SK-N-SH treated with all-trans-retinoic acid at 6 μM for 48 hours (cell line): ENCODE measurements around the gene B4GALNT3.

Experiments
- GLIS3 ChIP-seq: fragments of 250-450 bp; sonication (Bioruptor Pico); IDR thresholded peaks from 2 replicates; pipeline ENCODE4 v1.5.0; 2020; ENCODE audit warnings: mild to moderate bottlenecking, moderate library complexity
- ZFP3 ChIP-seq: fragments of 250-450 bp; sonication (Bioruptor Pico); IDR thresholded peaks from 2 replicates; pipeline ENCODE4 v1.5.0; 2020; ENCODE audit warnings: mild to moderate bottlenecking, moderate library complexity
- ZFP30 ChIP-seq: fragments of 450-650 bp; formaldehyde crosslinking; IDR thresholded peaks from 2 replicates; pipeline ENCODE4 v1.5.0; 2022; ENCODE audit warnings: mild to moderate bottlenecking, moderate library complexity

DNA sequence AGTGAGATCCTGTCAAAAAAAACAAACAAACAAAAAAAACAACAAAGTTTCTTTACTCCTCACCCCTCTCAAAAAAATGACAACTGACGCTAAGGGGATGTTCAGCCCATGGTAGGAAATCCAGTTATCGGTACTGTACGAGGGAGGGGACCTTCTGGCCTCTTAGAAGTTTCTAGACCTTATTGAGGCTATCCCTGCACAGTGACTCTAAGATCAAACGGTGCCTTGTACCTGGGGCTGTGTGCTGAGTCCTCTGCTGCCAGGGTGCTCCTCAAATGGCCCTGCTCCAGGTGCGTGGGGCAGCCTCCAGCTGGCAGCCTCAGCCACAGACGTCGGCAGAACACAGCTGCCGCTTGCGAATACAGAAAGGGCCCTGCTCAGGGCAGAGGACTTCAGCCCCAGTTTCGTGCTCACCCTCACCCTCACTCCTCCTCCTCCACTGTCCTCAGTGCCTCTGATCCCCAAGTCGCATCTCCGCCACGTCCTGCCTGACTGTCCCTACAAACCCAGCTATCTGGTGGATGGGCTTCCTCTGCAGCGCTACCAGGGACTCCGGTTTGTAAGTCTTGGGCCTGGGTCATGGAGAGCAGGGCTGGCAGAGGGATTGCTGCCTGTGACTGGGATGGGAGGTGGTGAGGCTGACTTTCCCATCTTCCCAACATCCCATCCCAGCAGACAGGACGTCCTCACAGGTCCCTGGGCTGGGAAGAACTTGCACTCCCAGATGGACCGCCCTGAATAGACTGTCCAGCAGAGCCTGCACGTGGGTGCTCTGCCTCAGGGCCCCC is 90.9 kb downstream of the B4GALNT3 start:
- TF ChIP-seq ZFP3: no peak
- TF ChIP-seq GLIS3: no peak
- TF ChIP-seq ZFP30: no peak
